Osteoblast (primary cell): Measurements from ENCODE around the gene SYT14. TPM values are rescaled to one million over a fixed set of nuclear protein-coding genes. Genes with fewer than 3 reads are reported as not detected.

Experiments
- DNase-seq: peaks from one replicate; pipeline ENCODE4 v3.0.0; 2011; ENCODE audit warnings: low spot score, mixed read lengths; ENCODE audit not compliant: insufficient read length; ENCODE audit errors: missing footprints
- H2AFZ ChIP-seq: 2 replicates; pipeline ENCODE4 v1.6.0; 2011; ENCODE audit warnings: mild to moderate bottlenecking, low read length
- H3K27ac ChIP-seq: 2 replicates; pipeline ENCODE4 v1.5.1; 2011; ENCODE audit warnings: mild to moderate bottlenecking, low read depth, low read length, moderate library complexity
- H3K27me3 ChIP-seq: 2 replicates; pipeline ENCODE4 v1.6.0; 2012; ENCODE audit warnings: mild to moderate bottlenecking, control low read depth, inconsistent platforms, low read length, moderate library complexity; ENCODE audit not compliant: insufficient read depth
- H3K36me3 ChIP-seq: 2 replicates; pipeline ENCODE4 v1.5.1; 2011; ENCODE audit warnings: mild to moderate bottlenecking, low read length, control low read depth, moderate library complexity; ENCODE audit not compliant: insufficient read depth
- H3K4me1 ChIP-seq: 2 replicates; pipeline ENCODE4 v1.5.1; 2011; ENCODE audit warnings: mild to moderate bottlenecking, low read length, control low read depth, moderate library complexity; ENCODE audit not compliant: insufficient read depth
- H3K4me2 ChIP-seq: 2 replicates; pipeline ENCODE4 v1.6.0; 2011; ENCODE audit warnings: mild to moderate bottlenecking, low read length; ENCODE audit not compliant: insufficient read depth
- H3K4me3 ChIP-seq: fragments of 200-600 bp; sonication (generic); 3 replicates; pipeline ENCODE4 v1.5.1; 2012; ENCODE audit warnings: mild to moderate bottlenecking, low read length, inconsistent platforms; ENCODE audit not compliant: insufficient read depth
- H3K79me2 ChIP-seq: 2 replicates; pipeline ENCODE4 v1.6.0; 2012; ENCODE audit warnings: mild to moderate bottlenecking, low read length, control low read depth, inconsistent platforms; ENCODE audit not compliant: insufficient read depth
- H3K9me3 ChIP-seq: 2 replicates; pipeline ENCODE4 v1.5.1; 2011; ENCODE audit warnings: low read depth, low read length, control low read depth
- H4K20me1 ChIP-seq: 2 replicates; pipeline ENCODE4 v1.6.0; 2012; ENCODE audit warnings: mild to moderate bottlenecking, low read length, control low read depth; ENCODE audit not compliant: insufficient read depth
- CTCF ChIP-seq: IDR thresholded peaks from 2 replicates; pipeline ENCODE4 v1.5.1; 2011; ENCODE audit warnings: mild to moderate bottlenecking, low read depth, low read length, moderate library complexity; ENCODE audit errors: extremely low read depth
- total RNA-seq: library from RNA; depleted of rRNA; stranded (reverse); fragments of >200 nt; gene quantifications from 2 replicates; pipeline ENCODE4 v1.2.3, GENCODE V29; 2012

The SYT14 gene
- total RNA-seq, 1 donor: 0.36 TPM

GRCh38 chr1:209959623-209960022 lies 21.6 kb downstream of the SYT14 start:
- Histone ChIP-seq H3K4me2 (no peak overlapping the region), H4K20me1 (no peaks in the 10 kb centered on the region), H3K79me2 (no peaks in the 10 kb centered on the region), H2AFZ (no peak overlapping the region), H3K27ac (no peak overlapping the region), H3K36me3 (no peaks in the 10 kb centered on the region), H3K9me3 (no peaks in the 10 kb centered on the region), H3K27me3 (peaks cover 8% of the 10 kb centered on the region), H3K4me3 (no peak overlapping the region), H3K4me1 (no peaks in the 10 kb centered on the region)
- TF ChIP-seq CTCF: no peak
- DNase-seq: no peak

GRCh38 chr1:209960926-209961325 lies 22.9 kb downstream of the SYT14 start:
- Histone ChIP-seq H3K27me3 (peaks cover 3% of the 10 kb centered on the region), H4K20me1 (no peaks in the 10 kb centered on the region), H3K79me2 (no peaks in the 10 kb centered on the region), H3K4me1 (no peaks in the 10 kb centered on the region), H3K4me2 (no peak overlapping the region), H3K9me3 (no peaks in the 10 kb centered on the region), H3K36me3 (no peaks in the 10 kb centered on the region), H3K4me3 (no peak overlapping the region), H3K27ac (no peak overlapping the region), H2AFZ (no peak overlapping the region)
- no peak for TF ChIP-seq CTCF
- DNase-seq: no peak

DNA sequence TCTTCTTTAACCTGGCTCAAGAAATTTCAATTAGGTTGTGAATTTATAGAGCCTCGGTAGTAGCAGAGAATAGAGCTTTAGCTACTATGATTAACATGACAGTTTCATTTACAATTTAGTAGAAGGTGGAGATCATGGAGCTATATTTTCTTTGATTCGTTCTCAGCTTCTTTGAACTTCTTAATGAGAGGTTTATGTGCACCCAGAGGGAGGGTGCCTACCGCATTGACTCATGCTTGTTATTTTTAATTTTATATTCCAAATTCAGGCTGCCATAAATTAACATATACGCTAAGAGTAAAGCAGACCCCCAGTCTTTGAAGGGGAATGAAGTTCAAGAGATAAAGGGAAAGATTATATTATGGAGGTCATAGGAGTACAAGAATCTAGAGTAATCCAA lies 24.4 kb downstream of the SYT14 start:
- Histone ChIP-seq H2AFZ (no peak overlapping the region), H3K9me3 (no peaks in the 10 kb centered on the region), H3K79me2 (no peaks in the 10 kb centered on the region), H3K4me3 (no peak overlapping the region), H4K20me1 (no peaks in the 10 kb centered on the region), H3K27ac (no peak overlapping the region), H3K4me1 (no peaks in the 10 kb centered on the region), H3K36me3 (no peaks in the 10 kb centered on the region), H3K27me3 (peaks cover 3% of the 10 kb centered on the region), H3K4me2 (no peak overlapping the region)
- TF ChIP-seq CTCF: no peak
- no peak for DNase-seq

- Histone ChIP-seq H3K27me3 (peaks cover 3% of the 10 kb centered on the region), H3K79me2 (no peaks in the 10 kb centered on the region), H3K9me3 (no peaks in the 10 kb centered on the region), H3K4me2 (no peak overlapping the region), H3K4me1 (no peaks in the 10 kb centered on the region), H2AFZ (no peak overlapping the region), H4K20me1 (no peaks in the 10 kb centered on the region), H3K4me3 (no peak overlapping the region), H3K27ac (no peak overlapping the region), H3K36me3 (no peaks in the 10 kb centered on the region)
- TF ChIP-seq CTCF: no peak
- DNase-seq: no peak
These were observed 24.8 kb downstream of the SYT14 start for GRCh38 chr1:209962856-209963255.
